ENCODE measurements around the gene MED16. TPM values are rescaled to one million over a fixed set of nuclear protein-coding genes. Genes with fewer than 3 reads are reported as not detected.

Gene MED16
- total RNA-seq, 1 experiment from 2014 or later: 83.1 TPM

GRCh38 chr19:938233-938923 is 45.4 kb upstream of the MED16 start:
- Histone ChIP-seq H3K23ac (ENCODE audit: insufficient read length, low read depth, low read length) (no peak overlapping the region), H2BK20ac (ENCODE audit: low read depth, low read length, poor library complexity, severe bottlenecking) (no peak overlapping the region), H4K20me1 (ENCODE audit: control insufficient read depth, insufficient read depth, insufficient read length) (peaks cover 3% of the 10 kb centered on the region), H4K5ac (ENCODE audit: insufficient read length, low read depth, low read length) (no peak overlapping the region), H3K56ac (ENCODE audit: insufficient read length, low read depth, low read length) (no peak overlapping the region), H3K18ac (ENCODE audit: insufficient read length, low read depth, low read length) (no peak overlapping the region), H3K27me3 (ENCODE audit: insufficient read depth, low read length) (no peaks in the 10 kb centered on the region), H3K9me3 (ENCODE audit: control insufficient read depth, low read depth, low read length) (no peaks in the 10 kb centered on the region), H3K79me2 (ENCODE audit: insufficient read depth, low read length) (peaks cover 10% of the 10 kb centered on the region; the same call in 1 of the 2 replicates), H3K23me2 (ENCODE audit: insufficient read length, low read depth, low read length, poor library complexity, severe bottlenecking) (no peaks in the 10 kb centered on the region), H2BK120ac (ENCODE audit: low read depth, low read length, poor library complexity, severe bottlenecking) (no peak overlapping the region), H3K9ac (ENCODE audit: extremely low read depth, insufficient read length, low read length) (no peak overlapping the region), H3K4me2 (ENCODE audit: insufficient read depth, insufficient read length, low read length) (no peak overlapping the region), H2BK12ac (ENCODE audit: insufficient read length, low read depth, low read length) (no peak overlapping the region), H2BK5ac (ENCODE audit: insufficient read length, low read length) (no peak overlapping the region), H4K91ac (ENCODE audit: insufficient read length, low read depth, low read length) (no peak overlapping the region), H3K79me1 (ENCODE audit: insufficient read depth, low read depth, low read length, poor library complexity, severe bottlenecking) (peaks cover 2% of the 10 kb centered on the region), H2BK15ac (ENCODE audit: low read depth, low read length) (no peak overlapping the region), H4K8ac (replicated peaks; ENCODE audit: insufficient read length, low read depth, low read length) (no peak overlapping the region), H3T11ph (ENCODE audit: low read length) (no peak overlapping the region), H3K14ac (ENCODE audit: insufficient read depth, low read length) (no peak overlapping the region), H2AK5ac (ENCODE audit: insufficient read length, low read length) (no peak overlapping the region), H3K27ac (ENCODE audit: insufficient read length, low read depth, low read length) (no peak overlapping the region), H3K4me1 (ENCODE audit: insufficient read depth, low read length) (no peaks in the 10 kb centered on the region), H3K4ac (ENCODE audit: low read depth, low read length) (no peak overlapping the region), H2AFZ (ENCODE audit: low read length) (no peak overlapping the region)
- Mint-ChIP-seq H3K36me3 (ENCODE audit: insufficient read depth in 1 of 3, low read depth in 3 of 3) (peaks cover 18 to 50% (median 49%) of the 10 kb centered on the region in 3 experiments; a peak in 6 of 7 replicates), H3K27ac (peak overlapping the region in 2 of 3 experiments; percentile 26 to 59; a peak in 2 of 7 replicates), H3K4me1 (0 out of 4 replicates have a peak, but pooled peaks cover 0 to 3% of the 10 kb centered on the region in 2 experiments), H3K4me3 (no peak overlapping the region), H3K27me3 (ENCODE audit: low read depth) (no peaks in the 10 kb centered on the region; the same call in 1 of the 2 replicates), H3K9me3 (no peaks in the 10 kb centered on the region)
- DNase-seq: no peak
- no peak for TF ChIP-seq CTCF (conservative IDR thresholded peaks at IDR 0.05)
- no CpG with 5 or more reads among the region's 23 CpGs for WGBS (ENCODE audit: extremely low coverage, insufficient read length, low lambda C conversion rate)

Measured in H9 (cell line).